ENCODE measurements around the gene MAP3K19.
"Not testable (repeated sequence)": the region's sequence is repeated elsewhere in the genome, so short reads cannot be mapped to it uniquely, and the experiment has no call there.

The MAP3K19 gene, protein sequence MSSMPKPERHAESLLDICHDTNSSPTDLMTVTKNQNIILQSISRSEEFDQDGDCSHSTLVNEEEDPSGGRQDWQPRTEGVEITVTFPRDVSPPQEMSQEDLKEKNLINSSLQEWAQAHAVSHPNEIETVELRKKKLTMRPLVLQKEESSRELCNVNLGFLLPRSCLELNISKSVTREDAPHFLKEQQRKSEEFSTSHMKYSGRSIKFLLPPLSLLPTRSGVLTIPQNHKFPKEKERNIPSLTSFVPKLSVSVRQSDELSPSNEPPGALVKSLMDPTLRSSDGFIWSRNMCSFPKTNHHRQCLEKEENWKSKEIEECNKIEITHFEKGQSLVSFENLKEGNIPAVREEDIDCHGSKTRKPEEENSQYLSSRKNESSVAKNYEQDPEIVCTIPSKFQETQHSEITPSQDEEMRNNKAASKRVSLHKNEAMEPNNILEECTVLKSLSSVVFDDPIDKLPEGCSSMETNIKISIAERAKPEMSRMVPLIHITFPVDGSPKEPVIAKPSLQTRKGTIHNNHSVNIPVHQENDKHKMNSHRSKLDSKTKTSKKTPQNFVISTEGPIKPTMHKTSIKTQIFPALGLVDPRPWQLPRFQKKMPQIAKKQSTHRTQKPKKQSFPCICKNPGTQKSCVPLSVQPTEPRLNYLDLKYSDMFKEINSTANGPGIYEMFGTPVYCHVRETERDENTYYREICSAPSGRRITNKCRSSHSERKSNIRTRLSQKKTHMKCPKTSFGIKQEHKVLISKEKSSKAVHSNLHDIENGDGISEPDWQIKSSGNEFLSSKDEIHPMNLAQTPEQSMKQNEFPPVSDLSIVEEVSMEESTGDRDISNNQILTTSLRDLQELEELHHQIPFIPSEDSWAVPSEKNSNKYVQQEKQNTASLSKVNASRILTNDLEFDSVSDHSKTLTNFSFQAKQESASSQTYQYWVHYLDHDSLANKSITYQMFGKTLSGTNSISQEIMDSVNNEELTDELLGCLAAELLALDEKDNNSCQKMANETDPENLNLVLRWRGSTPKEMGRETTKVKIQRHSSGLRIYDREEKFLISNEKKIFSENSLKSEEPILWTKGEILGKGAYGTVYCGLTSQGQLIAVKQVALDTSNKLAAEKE (N-terminal part only)

DNA sequence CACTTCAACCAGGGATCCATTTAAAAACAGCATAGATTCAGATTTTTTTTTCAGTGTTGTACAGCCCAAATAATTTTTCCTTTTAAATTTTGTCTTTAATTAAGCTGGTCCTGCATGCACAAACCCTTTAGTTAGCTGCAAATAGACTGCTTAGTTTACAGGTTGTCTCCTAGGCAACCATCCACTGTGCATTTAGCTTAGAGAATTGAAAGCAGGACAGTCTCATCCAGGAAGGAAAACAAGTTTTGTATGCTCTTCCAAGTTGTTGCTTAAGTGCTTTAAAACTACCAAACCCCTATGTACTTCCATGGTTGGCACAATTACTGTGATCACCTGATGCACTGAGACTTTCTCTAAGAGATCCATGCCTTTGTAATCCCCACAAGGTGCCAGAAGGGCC is at the start of gene MAP3K19:
TSS of gene MAP3K19 (minus strand) at position 148 of the 400 bp plus-strand sequence. CDS start 22,800 bp downstream, outside the sequence.
- no peak for ATAC-seq
- peak within 1 kb of the TSS in 1 of 2 donors; percentile 86 for H3K27ac Mint-ChIP-seq
- no peak within 1 kb of the TSS for H3K4me3 Mint-ChIP-seq
- H3K4me1 Mint-ChIP-seq = peaks cover 12% of the 10 kb centered on the region
- H3K27me3 Mint-ChIP-seq = no peaks in the 10 kb centered on the region
- no peaks in the 10 kb centered on the region for H3K9me3 Mint-ChIP-seq
- DNase-seq = no peak

DNA sequence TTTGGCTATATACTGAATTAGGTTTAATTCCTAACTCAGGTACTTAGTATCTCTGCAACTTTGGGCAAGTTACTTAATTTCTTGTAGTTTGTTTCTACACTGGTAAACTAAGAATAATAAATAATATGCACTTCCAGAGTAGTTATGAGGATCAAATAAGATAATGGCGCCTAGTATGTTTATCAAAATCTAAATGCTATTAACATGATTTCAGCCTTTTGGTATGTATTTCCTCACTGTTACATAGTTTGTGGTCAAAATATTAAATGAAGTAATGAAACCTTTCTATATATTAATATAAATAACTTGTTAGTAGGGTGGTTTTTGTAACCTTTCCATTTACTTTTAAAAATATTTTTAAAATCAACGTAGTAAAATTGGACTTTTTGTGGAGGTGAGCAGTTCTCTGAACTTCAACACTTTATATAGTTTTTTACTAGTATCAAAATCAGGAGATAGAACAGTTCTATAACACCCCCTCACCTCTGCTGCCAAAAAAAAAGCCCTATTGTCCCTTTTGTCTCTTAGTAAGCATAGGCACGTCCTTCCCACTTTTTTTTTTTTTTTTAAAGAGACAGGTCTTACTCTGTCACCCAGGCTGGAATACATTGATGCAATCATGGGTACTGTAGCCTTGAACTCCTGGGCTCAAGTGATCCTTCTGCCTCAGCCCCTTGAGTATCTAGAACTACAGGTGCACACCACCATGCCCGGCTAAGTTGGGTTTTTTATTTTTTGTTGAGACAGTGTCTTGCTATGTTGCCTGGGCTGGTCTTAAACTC is 49.6 kb upstream of the MAP3K19 start:
- ATAC-seq (no peak), DNase-seq (no peak)
- H3K27me3 Mint-ChIP-seq = no peaks in the 10 kb centered on the region
- H3K9me3 Mint-ChIP-seq = no peaks in the 10 kb centered on the region
- H3K27ac Mint-ChIP-seq = no peak overlapping the region
- peaks cover 27% of the 10 kb centered on the region for H3K4me1 Mint-ChIP-seq
- H3K4me3 Mint-ChIP-seq = no peak overlapping the region

DNA sequence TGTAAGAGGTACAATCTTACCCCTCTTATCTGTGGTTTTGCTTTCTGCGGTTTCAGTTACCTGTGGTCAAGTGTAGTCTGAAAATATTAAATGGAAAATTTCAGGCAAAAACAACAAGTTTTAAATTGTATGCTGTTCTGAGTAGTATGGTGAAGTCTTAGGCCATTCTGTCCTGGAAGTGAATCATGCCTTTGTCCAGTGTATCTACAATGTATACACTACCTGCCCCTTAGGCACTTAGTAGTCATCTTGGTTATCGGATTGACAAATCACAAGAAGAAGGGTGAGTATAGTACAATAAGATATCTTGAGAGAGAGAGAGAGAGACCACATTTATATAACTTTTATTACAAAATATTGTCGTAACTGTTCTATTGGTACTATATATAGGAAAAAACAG is 48.3 kb upstream of the MAP3K19 start:
- Mint-ChIP-seq H3K9me3 (no peaks in the 10 kb centered on the region), H3K27ac (no peak overlapping the region), H3K27me3 (no peaks in the 10 kb centered on the region), H3K4me3 (no peak overlapping the region), H3K4me1 (peaks cover 22% of the 10 kb centered on the region)
- no peak for ATAC-seq
- no peak for DNase-seq

DNA sequence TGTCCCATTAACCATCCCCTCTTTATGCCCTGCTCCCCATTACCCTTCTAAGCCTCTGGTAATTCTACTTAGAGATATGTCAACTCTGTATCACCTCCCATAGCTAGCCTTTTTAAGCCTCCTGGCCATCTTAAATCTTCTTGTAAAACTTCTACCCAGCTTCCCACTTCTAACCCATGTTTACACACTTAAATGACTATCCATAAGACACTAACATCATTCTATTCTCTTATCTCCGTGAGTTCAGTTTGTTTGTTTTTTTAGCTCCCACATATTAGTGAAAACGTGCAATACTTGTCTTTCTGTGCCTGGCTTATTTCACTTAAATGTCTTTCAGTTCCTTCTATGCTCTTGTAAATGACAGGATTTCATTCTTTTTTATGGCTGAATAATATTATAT is 47.3 kb upstream of the MAP3K19 start:
- Mint-ChIP-seq H3K4me3 (no peak overlapping the region), H3K27ac (peak overlapping the region in 1 of 2 donors; percentile 57), H3K9me3 (no peaks in the 10 kb centered on the region), H3K27me3 (no peaks in the 10 kb centered on the region), H3K4me1 (peaks cover 15% of the 10 kb centered on the region)
- ATAC-seq (no peak), DNase-seq (no peak)

DNA sequence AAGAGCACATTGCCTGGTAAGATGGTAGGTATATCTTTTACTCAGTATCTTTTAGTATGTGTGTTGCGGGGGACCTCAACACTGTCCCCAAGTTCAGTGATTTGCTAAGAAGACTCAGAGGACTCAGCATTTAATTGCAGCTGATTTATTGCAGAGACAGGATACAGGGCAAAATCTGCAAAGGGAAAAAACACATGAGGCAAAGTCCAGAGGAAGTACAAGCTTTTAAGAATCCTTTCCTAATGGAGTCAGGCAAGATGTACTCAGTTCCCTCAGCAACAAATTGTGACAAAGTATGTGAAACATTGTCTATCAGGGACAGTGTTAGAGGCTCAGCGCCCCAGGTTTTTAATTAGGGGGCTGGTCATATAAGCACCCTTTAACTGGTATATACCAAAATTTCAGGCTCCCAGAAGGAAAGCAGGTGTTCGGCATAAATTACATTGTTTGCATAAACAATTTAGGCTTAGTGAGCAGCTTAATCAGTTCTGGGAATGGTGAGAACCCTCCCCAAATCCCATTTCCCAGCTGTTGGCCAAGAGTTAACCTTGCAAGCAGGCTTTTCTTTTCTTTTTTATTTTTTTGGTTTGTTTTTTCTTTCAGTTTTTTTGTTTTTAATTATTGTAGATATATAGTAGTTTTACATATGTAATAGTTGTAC is 46.6 kb upstream of the MAP3K19 start:
- peaks cover 0 to 5% of the 10 kb centered on the region in 2 donors for H3K9me3 Mint-ChIP-seq
- ATAC-seq = no peak
- no peaks in the 10 kb centered on the region for H3K27me3 Mint-ChIP-seq
- H3K27ac Mint-ChIP-seq = no peak overlapping the region
- H3K4me3 Mint-ChIP-seq = no peak overlapping the region
- H3K4me1 Mint-ChIP-seq = peaks cover 15% of the 10 kb centered on the region
- no peak for DNase-seq

DNA sequence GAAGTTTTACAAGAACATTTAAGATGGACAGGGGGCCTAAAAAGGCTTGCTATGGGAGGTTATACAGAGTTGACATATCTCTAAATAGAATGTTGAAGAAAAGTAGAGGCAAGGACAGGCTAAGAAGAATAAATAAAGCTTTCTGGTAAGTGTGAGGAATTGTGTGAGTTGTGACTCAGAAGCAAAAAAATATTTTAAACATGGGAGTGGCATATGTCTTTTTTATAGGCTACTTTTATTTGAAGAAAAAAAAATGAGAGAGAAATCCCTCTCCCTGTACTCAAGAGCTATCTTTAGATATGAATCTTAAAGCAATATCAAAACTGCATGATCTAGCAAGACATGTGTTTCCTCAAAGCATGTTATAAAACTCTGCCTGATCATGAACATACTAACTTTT is 45.9 kb upstream of the MAP3K19 start:
- no peak for ATAC-seq
- H3K9me3 Mint-ChIP-seq = peaks cover 0 to 6% of the 10 kb centered on the region in 2 donors
- no peaks in the 10 kb centered on the region for H3K27me3 Mint-ChIP-seq
- no peak for DNase-seq
- peaks cover 14% of the 10 kb centered on the region for H3K4me1 Mint-ChIP-seq
- peak overlapping the region in 1 of 2 donors; percentile 35 for H3K27ac Mint-ChIP-seq
- no peak overlapping the region for H3K4me3 Mint-ChIP-seq

DNA sequence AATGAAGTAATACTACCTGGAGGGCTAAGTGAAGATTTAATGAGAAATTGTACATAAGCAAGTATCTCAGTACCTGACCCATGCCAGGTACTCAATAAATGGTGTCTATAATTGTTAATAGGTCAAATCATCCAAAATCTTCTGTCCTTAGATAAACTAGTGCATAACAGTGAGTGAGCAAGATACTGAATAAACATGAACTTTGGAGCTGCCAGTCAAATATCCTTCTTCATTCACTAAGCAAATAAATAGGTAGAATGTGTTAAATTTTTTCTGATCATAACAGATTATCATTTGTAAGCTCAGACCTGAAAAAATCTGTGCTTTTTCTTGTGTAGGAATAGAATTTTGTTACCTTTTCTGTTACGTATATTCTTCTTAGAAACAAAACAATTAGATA is 44.4 kb upstream of the MAP3K19 start:
- Mint-ChIP-seq H3K4me3 (no peak overlapping the region), H3K9me3 (peaks cover 0 to 10% of the 10 kb centered on the region in 2 donors), H3K27me3 (no peaks in the 10 kb centered on the region), H3K4me1 (peaks cover 16% of the 10 kb centered on the region), H3K27ac (no peak overlapping the region)
- ATAC-seq (no peak), DNase-seq (no peak)

DNA sequence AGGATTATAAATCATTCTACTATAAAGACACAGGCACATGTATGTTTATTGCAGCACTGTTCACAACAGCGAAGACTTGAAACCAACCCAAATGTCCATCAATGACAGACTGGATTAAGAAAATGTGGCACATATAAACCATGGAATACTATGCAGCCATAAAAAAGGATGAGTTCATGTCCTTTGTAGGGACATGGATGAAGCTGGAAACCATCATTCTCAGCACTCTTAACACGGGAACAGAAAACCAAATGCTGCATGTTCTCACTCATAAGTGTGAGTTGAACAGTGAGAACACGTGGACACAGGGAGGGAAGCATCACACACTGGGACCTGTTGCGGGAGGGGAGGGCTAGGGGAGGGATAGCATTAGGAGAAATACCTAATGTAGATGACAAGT is 42.4 kb upstream of the MAP3K19 start:
- not testable (repeated sequence) for H3K4me3 Mint-ChIP-seq, H3K27me3 Mint-ChIP-seq, H3K27ac Mint-ChIP-seq, ATAC-seq, DNase-seq
- H3K9me3 Mint-ChIP-seq = peaks cover 0 to 15% of the 10 kb centered on the region in 2 donors
- H3K4me1 Mint-ChIP-seq = peaks cover 20% of the 10 kb centered on the region

DNA sequence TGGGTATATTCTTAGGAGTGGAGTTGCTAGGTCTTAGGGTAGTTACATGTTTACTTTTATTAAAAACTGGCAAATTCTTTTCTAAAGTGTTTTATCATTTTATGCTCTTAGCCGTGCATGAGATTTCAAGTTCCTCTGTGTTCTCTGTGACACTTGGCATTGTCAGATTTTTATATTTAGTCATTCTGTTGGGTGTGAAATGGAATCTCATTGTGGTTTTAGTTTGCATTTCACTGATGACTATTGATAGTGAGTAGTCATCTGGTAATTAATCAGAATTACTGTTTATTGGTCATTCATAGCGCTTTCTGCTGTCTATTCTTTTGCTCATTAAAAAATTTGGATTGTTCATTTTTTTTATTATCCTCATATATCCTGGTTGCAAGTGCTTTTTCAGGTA is 39.0 kb upstream of the MAP3K19 start:
- Mint-ChIP-seq H3K4me3 (no peak overlapping the region), H3K27me3 (no peaks in the 10 kb centered on the region), H3K4me1 (peaks cover 28% of the 10 kb centered on the region), H3K27ac (no peak overlapping the region), H3K9me3 (peaks cover 0 to 15% of the 10 kb centered on the region in 2 donors)
- peak; percentile 74 for ATAC-seq
- DNase-seq = no peak

DNA sequence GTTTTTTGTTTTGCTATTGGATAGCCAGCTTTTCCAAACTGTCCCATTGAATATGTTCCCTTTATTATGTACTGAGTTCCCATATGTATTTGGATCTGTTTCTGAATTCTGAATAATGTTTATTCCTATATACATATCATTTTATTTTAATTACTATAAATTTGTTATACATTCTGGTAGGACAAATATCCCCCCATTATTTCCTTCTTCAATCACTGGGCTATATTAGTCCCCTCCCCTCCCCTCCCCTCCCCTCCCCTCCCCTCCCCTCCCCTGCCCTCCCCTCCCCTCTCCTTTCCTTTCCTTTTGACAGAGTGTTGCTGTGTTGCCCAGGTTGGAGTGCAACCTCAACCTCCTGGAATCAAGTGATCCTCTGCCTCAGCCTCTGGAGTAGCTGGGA is 31.2 kb upstream of the MAP3K19 start:
- Mint-ChIP-seq H3K9me3 (peaks cover 8 to 10% of the 10 kb centered on the region in 2 donors), H3K4me1 (peaks cover 23% of the 10 kb centered on the region), H3K27me3 (no peaks in the 10 kb centered on the region), H3K27ac (no peak overlapping the region), H3K4me3 (no peak overlapping the region)
- DNase-seq = no peak
- ATAC-seq = no peak

DNA sequence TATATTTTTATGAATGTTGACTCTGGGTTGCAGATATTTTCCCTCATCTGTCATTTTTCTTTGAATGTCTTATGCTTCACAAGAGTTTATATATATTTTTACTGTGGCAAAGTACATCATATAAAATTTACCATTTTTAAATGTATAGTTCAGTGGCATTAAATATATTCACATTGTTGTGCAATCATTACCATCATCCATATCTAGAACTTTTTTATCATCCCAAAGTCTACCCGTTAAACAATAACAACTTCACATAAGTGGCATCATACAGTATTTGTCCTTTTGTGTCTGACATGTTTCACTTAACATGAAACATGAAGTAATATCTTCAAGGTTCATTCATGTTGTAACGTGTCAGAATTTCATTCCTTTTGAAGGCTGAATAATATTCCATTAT is 29.3 kb upstream of the MAP3K19 start:
- DNase-seq = no peak
- Mint-ChIP-seq H3K9me3 (peaks cover 17 to 24% of the 10 kb centered on the region in 2 donors), H3K4me1 (peaks cover 30% of the 10 kb centered on the region), H3K4me3 (no peak overlapping the region), H3K27ac (no peak overlapping the region), H3K27me3 (no peaks in the 10 kb centered on the region)
- no peak for ATAC-seq

DNA sequence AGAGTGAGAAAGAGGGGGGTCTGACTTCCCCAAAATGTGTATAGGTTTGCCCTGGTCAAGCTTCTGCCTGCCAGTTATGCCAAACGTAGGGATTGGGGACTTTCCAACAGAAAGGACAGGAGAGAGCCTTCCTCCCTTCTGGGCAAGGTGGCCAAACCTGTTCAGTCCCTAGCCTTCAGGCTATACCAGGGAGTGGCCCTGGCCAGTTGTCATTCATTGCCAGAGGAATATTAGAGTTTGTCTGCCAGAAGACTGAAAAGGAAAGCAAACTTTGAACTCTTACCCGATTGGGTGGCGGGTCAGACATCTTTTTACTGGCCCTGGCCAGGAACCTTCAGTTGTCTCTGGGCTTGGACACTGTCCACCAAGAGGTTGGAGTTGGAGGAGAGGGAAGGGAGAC is 27.0 kb upstream of the MAP3K19 start:
- Mint-ChIP-seq H3K9me3 (peaks cover 14 to 20% of the 10 kb centered on the region in 2 donors), H3K4me1 (peaks cover 36% of the 10 kb centered on the region)
- ATAC-seq = no peak

DNA sequence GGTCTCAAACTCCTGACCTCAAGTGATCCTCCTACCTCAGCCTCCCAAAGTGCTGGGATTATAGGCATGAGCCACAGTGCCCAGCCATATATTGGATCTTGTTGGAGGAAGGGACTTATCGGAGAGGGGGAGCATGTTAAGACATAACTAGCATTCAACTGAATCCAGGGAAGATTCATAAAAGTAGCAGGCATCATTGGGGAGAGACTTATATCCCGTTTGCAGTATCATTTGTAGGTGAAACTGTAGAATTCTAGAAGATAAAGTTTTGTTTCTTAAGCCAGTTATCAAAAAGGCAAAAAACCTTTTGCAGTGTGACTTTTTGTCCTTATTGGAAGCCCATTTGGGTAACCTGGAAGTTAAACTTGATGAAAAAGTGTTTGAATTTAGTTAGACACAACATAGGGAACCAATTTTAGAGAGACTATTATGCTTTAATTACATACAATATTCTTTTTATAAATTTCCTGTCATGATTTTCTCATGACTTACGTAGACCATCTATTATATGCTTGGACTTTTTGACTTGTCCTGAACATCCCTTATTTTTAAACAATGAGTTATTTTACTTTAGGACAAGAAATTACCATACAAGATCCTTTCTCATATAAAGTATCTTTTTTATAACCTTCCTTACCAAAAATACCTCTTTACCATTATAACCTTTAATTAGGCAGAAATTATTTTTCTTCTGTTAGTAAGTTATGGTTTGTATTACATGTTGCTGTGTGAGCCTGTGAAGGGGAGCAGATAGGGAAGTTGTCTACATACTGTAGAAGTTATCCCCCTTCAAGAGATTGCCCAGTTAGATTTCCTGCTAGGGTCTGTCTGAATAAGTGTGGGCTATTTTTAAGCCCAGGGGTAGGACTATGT is 25.1 kb upstream of the MAP3K19 start:
- ATAC-seq = no peak
- H3K4me3 Mint-ChIP-seq = no peak overlapping the region
- DNase-seq = no peak
- peaks cover 9 to 17% of the 10 kb centered on the region in 2 donors for H3K9me3 Mint-ChIP-seq
- H3K4me1 Mint-ChIP-seq = peaks cover 35% of the 10 kb centered on the region
- no peaks in the 10 kb centered on the region for H3K27me3 Mint-ChIP-seq
- peak overlapping the region in 1 of 2 donors; percentile 88 for H3K27ac Mint-ChIP-seq

More for the DNA sequence above, 27.0 kb upstream of the MAP3K19 start:
- no peak overlapping the region for H3K27ac Mint-ChIP-seq
- no peak overlapping the region for H3K4me3 Mint-ChIP-seq
- H3K27me3 Mint-ChIP-seq = no peaks in the 10 kb centered on the region
- DNase-seq = no peak

DNA sequence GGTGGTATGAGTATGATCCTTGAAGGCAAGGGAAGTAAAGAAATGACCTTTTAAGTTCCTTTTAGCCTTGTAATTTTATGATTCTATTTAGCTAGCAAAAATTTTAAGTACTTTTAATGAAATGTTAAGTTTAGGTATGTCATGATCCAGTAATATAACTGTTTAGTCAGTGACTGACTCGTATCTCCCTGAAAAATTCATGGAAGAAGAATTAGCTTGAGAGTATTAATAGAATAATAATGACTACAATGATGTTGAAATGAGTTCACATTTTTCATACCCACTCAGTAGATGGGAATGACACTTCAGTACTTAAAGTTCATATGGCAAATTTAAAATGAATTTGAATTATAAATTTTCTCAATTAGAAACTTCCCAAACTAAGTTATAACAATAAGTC is 19.5 kb upstream of the MAP3K19 start:
- H3K27ac Mint-ChIP-seq = no peak overlapping the region
- H3K27me3 Mint-ChIP-seq = no peaks in the 10 kb centered on the region
- H3K4me3 Mint-ChIP-seq = no peak overlapping the region
- H3K9me3 Mint-ChIP-seq = peaks cover 0 to 7% of the 10 kb centered on the region in 2 donors
- H3K4me1 Mint-ChIP-seq = peaks cover 53% of the 10 kb centered on the region
- ATAC-seq (no peak), DNase-seq (no peak)
